ENCODE measurements around the gene GPR183. TPM values are rescaled to one million over a fixed set of nuclear protein-coding genes. Genes with fewer than 3 reads are reported as not detected.

The GPR183 gene
- total RNA-seq (not detected in 2 replicates), polyA plus RNA-seq (0.03 and 0.27 TPM in 2 replicates), polyA minus RNA-seq (ENCODE audit: low replicate concordance) (not detected in 2 replicates)
- 0.07 TPM in 1 of 2 replicates, not detected in the other for polyA plus RNA-seq (2012)

GRCh38 chr13:99307247-99307646, at the start of gene GPR183:
Gene GPR183, minus strand, starts transcription at chr13:99307399. Its CDS starts 11,254 bp downstream, at chr13:99296145.
- no peaks in the 10 kb centered on the region for H3K79me2 ChIP-seq (ENCODE audit: control insufficient read depth, insufficient read depth, low read length)
- peaks cover 28% of the 10 kb centered on the region for H3K4me1 ChIP-seq (ENCODE audit: control insufficient read depth, extremely low read depth, insufficient read depth, low read length)
- H3K4me3 ChIP-seq (replicated peaks in 1 of 4; ENCODE audit: control extremely low read depth in 1 of 4, insufficient read depth in 1 of 4, low read depth in 3 of 4, low read length in 4 of 4) = no peak within 1 kb of the TSS
- peak in 1 of 2 donors; percentile 50 for DNase-seq (ENCODE audit: low read depth in 2 of 2)
- no peaks in the 10 kb centered on the region for H4K20me1 ChIP-seq (ENCODE audit: control insufficient read depth, extremely low read depth, insufficient read depth, low read length)
- no peak within 1 kb of the TSS for H3K9ac ChIP-seq (ENCODE audit: insufficient read depth, low read length)
- H3K9me3 ChIP-seq (ENCODE audit: control insufficient read depth, insufficient read depth, low read depth, low read length) = no peaks in the 10 kb centered on the region
- peak within 1 kb of the TSS; percentile 69 for H3K27ac ChIP-seq (ENCODE audit: insufficient read depth, low read length)
- no peak within 1 kb of the TSS for H2AFZ ChIP-seq (ENCODE audit: low read length)
- peak within 1 kb of the TSS; percentile 52 for H3K4me2 ChIP-seq (ENCODE audit: extremely low read depth, insufficient read depth, low read length)
- no peaks in the 10 kb centered on the region for H3K27me3 ChIP-seq (ENCODE audit: control insufficient read depth, insufficient read depth, low read length)
- TF ChIP-seq EZH2 (IDR thresholded peaks at IDR 0.05; ENCODE audit: low read length, missing control alignments) = no peak
- no peak for TF ChIP-seq CTCF (conservative IDR thresholded peaks at IDR 0.05 in 1 of 2, IDR thresholded peaks at IDR 0.05 in 1 of 2; ENCODE audit: low read depth in 1 of 2, low read length in 2 of 2)
- no peaks in the 10 kb centered on the region for H3K36me3 ChIP-seq (ENCODE audit: control insufficient read depth, insufficient read depth, low read length)

GRCh38 chr13:99356262-99357091, 49.3 kb upstream of the GPR183 start:
- peaks cover 8% of the 10 kb centered on the region for H3K4me1 ChIP-seq (ENCODE audit: control insufficient read depth, extremely low read depth, insufficient read depth, low read length)
- no peaks in the 10 kb centered on the region for H3K36me3 ChIP-seq (ENCODE audit: control insufficient read depth, insufficient read depth, low read length)
- peak overlapping the region; percentile 55 for H3K27ac ChIP-seq (ENCODE audit: insufficient read depth, low read length)
- H2AFZ ChIP-seq (ENCODE audit: low read length) = no peak overlapping the region
- peak overlapping the region in 3 of 4 experiments; percentile 1 to 36 (median 29) for H3K4me3 ChIP-seq (replicated peaks in 1 of 4; ENCODE audit: control extremely low read depth in 1 of 4, insufficient read depth in 1 of 4, low read depth in 3 of 4, low read length in 4 of 4)
- H3K27me3 ChIP-seq (ENCODE audit: control insufficient read depth, insufficient read depth, low read length) = no peaks in the 10 kb centered on the region
- peak overlapping the region; percentile 9 for H3K9ac ChIP-seq (ENCODE audit: insufficient read depth, low read length)
- no peaks in the 10 kb centered on the region for H4K20me1 ChIP-seq (ENCODE audit: control insufficient read depth, extremely low read depth, insufficient read depth, low read length)
- peak; percentile 87 to 92 for DNase-seq (ENCODE audit: low read depth in 2 of 2)
- peak overlapping the region; percentile 61 for H3K4me2 ChIP-seq (ENCODE audit: extremely low read depth, insufficient read depth, low read length)
- no peaks in the 10 kb centered on the region for H3K79me2 ChIP-seq (ENCODE audit: control insufficient read depth, insufficient read depth, low read length)
- TF ChIP-seq CTCF (conservative IDR thresholded peaks at IDR 0.05 in 1 of 2, IDR thresholded peaks at IDR 0.05 in 1 of 2; ENCODE audit: low read depth in 1 of 2, low read length in 2 of 2) (no peak), EZH2 (IDR thresholded peaks at IDR 0.05; ENCODE audit: low read length, missing control alignments) (no peak)
- no peaks in the 10 kb centered on the region for H3K9me3 ChIP-seq (ENCODE audit: control insufficient read depth, insufficient read depth, low read depth, low read length)

GRCh38 chr13:99356012-99356261, 48.7 kb upstream of the GPR183 start:
- Histone ChIP-seq H3K27me3 (ENCODE audit: control insufficient read depth, insufficient read depth, low read length) (no peaks in the 10 kb centered on the region), H3K9me3 (ENCODE audit: control insufficient read depth, insufficient read depth, low read depth, low read length) (no peaks in the 10 kb centered on the region), H3K79me2 (ENCODE audit: control insufficient read depth, insufficient read depth, low read length) (no peaks in the 10 kb centered on the region), H2AFZ (ENCODE audit: low read length) (no peak overlapping the region), H3K36me3 (ENCODE audit: control insufficient read depth, insufficient read depth, low read length) (no peaks in the 10 kb centered on the region), H3K9ac (ENCODE audit: insufficient read depth, low read length) (no peak overlapping the region), H3K27ac (ENCODE audit: insufficient read depth, low read length) (peak overlapping the region; percentile 55), H3K4me1 (ENCODE audit: control insufficient read depth, extremely low read depth, insufficient read depth, low read length) (peaks cover 8% of the 10 kb centered on the region), H3K4me3 (replicated peaks in 1 of 4; ENCODE audit: control extremely low read depth in 1 of 4, insufficient read depth in 1 of 4, low read depth in 3 of 4, low read length in 4 of 4) (peak overlapping the region in 3 of 4 experiments; percentile 1 to 36 (median 4)), H3K4me2 (ENCODE audit: extremely low read depth, insufficient read depth, low read length) (peak overlapping the region; percentile 61), H4K20me1 (ENCODE audit: control insufficient read depth, extremely low read depth, insufficient read depth, low read length) (no peaks in the 10 kb centered on the region)
- TF ChIP-seq CTCF (conservative IDR thresholded peaks at IDR 0.05 in 1 of 2, IDR thresholded peaks at IDR 0.05 in 1 of 2; ENCODE audit: low read depth in 1 of 2, low read length in 2 of 2) (no peak), EZH2 (IDR thresholded peaks at IDR 0.05; ENCODE audit: low read length, missing control alignments) (no peak)
- no peak for DNase-seq (ENCODE audit: low read depth in 2 of 2)
